Measurements from ENCODE around the gene ZYX. TPM values are rescaled to one million over a fixed set of nuclear protein-coding genes. Genes with fewer than 3 reads are reported as not detected.
A peak's percentile ranks its signal among the peaks of the same experiment; 100 is the strongest.

The ZYX gene
- total RNA-seq, 1 donor from 2014 or later, result 231 TPM

DNA sequence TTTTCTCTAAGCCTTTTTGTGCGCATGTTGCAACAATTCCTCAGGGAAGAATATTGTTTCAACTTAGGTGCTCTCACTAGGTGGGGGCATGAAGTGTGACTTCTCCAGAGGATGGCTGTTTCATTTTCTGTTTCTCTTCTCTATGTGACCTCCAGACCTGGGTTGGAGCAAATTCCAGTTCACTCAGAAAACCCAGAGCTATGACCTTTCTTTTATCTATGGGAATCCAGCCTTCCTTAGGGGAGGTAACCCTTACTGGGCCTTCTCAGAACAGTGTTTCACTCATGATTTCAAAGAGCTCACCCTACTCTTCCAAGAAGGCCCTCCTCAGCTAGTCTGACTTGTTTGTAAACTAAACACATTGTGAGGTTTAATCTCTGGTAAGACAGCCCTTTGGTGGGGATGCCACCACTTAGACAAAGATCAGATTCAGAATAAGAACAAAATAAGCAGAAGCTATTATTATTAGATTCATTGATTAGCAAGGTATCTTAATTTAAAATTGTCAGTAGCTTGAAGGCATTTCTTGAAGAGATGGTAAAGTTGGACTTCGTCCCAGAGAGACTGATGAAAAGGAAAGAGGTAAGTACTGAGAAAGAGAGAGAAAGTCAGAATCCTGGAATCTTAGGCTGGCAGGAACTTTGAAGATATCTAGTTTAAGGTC, 45.5 kb downstream of the ZYX start:
- Histone ChIP-seq H3K36me3 (no peaks in the 10 kb centered on the region), H3K27me3 (ENCODE audit: low read depth) (no peaks in the 10 kb centered on the region), H3K4me1 (no peaks in the 10 kb centered on the region), H3K9me3 (no peaks in the 10 kb centered on the region), H3K4me3 (no peak overlapping the region), H3K27ac (no peak overlapping the region)
- ATAC-seq (no peak), DNase-seq (no peak)
- intact Hi-C loops (cut with DNase I), result no loop called here
- TF ChIP-seq, protein P1, sequence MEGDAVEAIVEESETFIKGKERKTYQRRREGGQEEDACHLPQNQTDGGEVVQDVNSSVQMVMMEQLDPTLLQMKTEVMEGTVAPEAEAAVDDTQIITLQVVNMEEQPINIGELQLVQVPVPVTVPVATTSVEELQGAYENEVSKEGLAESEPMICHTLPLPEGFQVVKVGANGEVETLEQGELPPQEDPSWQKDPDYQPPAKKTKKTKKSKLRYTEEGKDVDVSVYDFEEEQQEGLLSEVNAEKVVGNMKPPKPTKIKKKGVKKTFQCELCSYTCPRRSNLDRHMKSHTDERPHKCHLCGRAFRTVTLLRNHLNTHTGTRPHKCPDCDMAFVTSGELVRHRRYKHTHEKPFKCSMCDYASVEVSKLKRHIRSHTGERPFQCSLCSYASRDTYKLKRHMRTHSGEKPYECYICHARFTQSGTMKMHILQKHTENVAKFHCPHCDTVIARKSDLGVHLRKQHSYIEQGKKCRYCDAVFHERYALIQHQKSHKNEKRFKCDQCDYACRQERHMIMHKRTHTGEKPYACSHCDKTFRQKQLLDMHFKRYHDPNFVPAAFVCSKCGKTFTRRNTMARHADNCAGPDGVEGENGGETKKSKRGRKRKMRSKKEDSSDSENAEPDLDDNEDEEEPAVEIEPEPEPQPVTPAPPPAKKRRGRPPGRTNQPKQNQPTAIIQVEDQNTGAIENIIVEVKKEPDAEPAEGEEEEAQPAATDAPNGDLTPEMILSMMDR (IDR thresholded peaks at IDR 0.05), result no peak

DNA sequence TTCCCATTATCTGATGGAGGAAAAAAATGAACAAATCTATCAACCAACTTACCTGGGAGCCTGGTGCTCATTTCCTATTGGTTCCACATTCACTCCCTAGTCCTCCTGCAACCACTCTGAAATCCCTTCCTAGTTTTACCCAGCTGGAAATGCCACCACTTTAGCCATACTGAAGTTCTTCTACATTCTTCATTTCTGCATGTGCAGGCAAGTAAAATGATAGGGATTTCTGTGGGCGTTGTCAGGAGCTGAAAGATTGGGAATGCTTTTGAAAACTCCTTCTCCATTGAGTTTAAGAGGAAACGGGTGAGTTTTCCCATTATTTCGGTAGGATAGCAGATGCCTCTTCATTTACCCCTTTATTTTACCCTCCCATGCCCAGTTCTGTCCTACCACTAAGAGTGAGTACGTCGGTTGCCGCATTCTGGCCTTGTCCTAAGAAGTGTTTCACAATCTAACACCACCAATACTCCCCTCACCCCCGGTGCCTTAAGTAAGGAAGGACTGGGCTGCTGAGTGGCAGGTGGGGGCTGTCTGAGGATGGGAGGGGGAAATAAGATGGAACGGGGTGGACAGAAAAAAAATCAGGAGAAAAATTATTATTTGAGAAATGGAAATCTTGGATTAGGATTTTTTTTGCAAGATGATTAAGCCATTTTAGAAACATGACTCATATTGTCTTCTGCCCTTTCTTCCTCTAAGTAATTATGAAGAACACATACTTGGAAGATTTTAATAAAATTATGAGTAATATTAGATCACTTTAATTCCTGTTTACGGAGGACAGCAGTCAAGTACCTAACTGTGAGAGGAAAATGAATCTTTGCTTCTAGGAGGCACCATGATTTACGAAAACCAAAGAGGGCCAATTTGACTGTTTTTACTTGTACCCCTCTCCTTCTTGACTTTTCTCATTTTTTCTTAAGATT, 48.9 kb downstream of the ZYX start:
- ATAC-seq, result no peak
- no peak overlapping the region for H3K4me3 ChIP-seq
- intact Hi-C loops (cut with DNase I), result no loop called here
- H3K27ac ChIP-seq, result no peak overlapping the region
- no peaks in the 10 kb centered on the region for H3K9me3 ChIP-seq
- H3K36me3 ChIP-seq, result no peaks in the 10 kb centered on the region
- no peak for DNase-seq
- H3K4me1 ChIP-seq, result no peaks in the 10 kb centered on the region
- H3K27me3 ChIP-seq (ENCODE audit: low read depth), result no peaks in the 10 kb centered on the region
- TF ChIP-seq, protein P1 (IDR thresholded peaks at IDR 0.05), result no peak

DNA sequence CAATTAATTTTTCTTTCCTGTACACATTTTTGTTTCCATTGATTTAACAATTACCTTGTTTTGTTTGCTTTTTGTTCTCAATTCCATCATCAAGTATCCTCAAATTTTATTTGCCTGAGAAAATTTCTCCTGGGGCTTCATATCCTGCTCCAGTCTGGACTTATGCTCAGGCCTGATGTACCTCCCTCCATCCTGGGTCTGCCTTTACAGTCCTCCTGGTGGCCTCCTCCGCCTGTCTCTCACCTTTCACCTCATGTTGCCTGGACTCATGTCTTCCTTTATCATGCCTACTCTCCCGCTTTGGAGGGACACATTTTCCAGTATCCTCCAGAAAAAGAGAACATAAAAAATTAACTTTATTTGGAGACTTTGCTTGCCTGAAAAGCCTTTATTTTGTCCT, 50.0 kb downstream of the ZYX start:
- ATAC-seq, result no peak
- H3K9me3 ChIP-seq, result no peaks in the 10 kb centered on the region
- no peak overlapping the region for H3K4me3 ChIP-seq
- no peak for DNase-seq
- no peak overlapping the region for H3K27ac ChIP-seq
- H3K4me1 ChIP-seq, result no peaks in the 10 kb centered on the region
- intact Hi-C loops (cut with DNase I), result no loop called here
- no peaks in the 10 kb centered on the region for H3K27me3 ChIP-seq (ENCODE audit: low read depth)
- H3K36me3 ChIP-seq, result no peaks in the 10 kb centered on the region
- TF ChIP-seq, protein P1 (IDR thresholded peaks at IDR 0.05), result no peak

DNA sequence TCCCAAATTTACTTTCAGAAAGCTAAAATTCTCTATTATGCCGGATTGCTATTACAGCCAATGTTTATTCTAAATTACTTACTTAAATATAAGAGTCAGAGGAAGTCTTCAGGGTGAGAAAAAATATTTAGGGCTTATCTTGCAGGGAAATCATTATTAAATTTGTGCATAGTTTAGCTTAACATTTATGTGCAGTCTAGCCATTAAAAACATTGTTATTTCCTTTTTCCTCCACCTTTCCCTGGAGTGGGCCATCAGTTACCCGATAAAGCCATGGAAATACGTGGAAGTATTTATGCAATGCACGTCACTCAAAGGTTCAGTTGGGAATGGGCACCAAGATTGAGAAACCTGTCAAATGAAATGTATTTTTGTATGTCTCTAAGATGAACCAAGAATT, 52.6 kb downstream of the ZYX start:
- intact Hi-C loops (cut with DNase I), result no loop called here
- Histone ChIP-seq H3K36me3 (no peaks in the 10 kb centered on the region), H3K4me1 (no peaks in the 10 kb centered on the region), H3K27me3 (ENCODE audit: low read depth) (no peaks in the 10 kb centered on the region), H3K4me3 (no peak overlapping the region), H3K27ac (no peak overlapping the region), H3K9me3 (no peaks in the 10 kb centered on the region)
- DNase-seq (no peak), ATAC-seq (no peak)
- TF ChIP-seq, protein P1 (IDR thresholded peaks at IDR 0.05), result no peak

DNA sequence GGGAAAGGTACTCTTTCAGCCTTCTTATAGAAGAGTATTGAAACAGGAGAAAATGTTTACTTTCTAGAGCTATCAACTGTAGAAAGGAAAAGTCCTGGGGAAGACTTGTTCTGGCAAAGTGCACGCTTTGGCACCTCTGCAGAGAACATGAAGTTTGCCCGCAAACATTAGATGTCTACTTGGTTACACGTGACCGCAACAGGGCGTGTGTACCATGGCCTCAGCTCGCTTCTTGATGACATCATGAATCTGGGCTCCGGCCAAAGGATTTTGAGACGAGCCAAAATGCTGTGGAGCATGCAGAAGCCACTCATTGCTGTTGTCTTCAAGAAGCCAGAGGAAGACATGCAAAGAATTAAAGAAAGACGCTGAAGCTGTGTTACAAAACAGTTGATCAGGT, 53.5 kb downstream of the ZYX start:
- no peak for DNase-seq
- H3K9me3 ChIP-seq, result no peaks in the 10 kb centered on the region
- ATAC-seq, result peak in 1 of 2 donors; percentile 30
- TF ChIP-seq, protein P1 (IDR thresholded peaks at IDR 0.05), result no peak
- no peak overlapping the region for H3K27ac ChIP-seq
- no peaks in the 10 kb centered on the region for H3K36me3 ChIP-seq
- intact Hi-C loops (cut with DNase I), result no loop called here
- H3K4me3 ChIP-seq, result no peak overlapping the region
- no peaks in the 10 kb centered on the region for H3K4me1 ChIP-seq
- no peaks in the 10 kb centered on the region for H3K27me3 ChIP-seq (ENCODE audit: low read depth)
